ENCODE data around the gene GAS7.

GAS7 gene

DNA sequence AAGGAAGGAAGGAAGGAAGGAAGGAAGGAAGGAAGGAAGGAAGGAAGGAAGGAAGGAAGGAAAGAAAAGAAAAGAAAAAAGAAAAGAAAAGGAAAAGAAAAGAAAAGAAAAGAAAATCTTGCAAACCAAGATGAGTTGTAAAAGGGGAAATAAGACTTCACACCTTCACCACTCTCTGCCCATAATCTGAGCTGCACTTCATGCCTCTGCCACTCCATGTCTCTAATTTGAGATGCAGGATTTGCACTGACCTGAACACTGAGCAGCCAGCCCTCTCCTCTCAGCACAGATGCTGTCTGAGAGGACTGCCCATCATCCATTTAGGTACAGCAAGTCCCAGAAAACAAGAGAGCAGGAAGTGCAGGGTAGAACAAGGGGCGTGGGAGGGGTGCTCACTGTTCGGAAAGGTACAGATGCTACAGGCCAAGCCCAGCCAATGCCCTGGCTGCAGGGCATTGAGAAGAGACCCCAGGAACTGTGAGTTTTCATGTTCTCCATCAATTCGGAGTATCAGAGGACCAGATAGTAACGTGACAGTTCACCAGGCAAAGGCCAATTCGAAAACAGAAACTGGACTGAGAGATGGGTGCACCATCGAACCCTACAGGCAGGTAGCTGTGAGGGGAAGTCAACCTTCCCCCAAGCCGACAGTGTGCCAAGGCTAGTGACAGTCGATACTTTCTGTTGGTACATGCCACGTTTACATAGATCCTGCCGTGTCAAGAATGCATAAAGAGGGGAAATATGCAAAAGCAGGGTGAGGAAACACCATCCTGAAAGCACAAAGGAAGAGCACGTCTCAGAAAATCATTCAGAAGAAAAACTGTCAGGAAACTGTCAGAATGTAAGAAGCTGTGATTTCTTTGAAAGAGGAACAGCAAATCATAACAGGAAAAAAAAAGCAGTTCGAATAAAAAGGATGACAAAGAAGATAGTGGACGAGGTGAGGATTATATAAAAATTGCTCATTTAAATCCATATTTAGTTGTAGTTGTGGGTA, 151.3 kb downstream of the GAS7 start:
- no peak for DNase-seq (ENCODE audit: low spot score)

GRCh38 chr17:10045871-10046658, 152.3 kb downstream of the GAS7 start:
- DNase-seq (ENCODE audit: low spot score), result no peak

GRCh38 chr17:10042589-10043244, 155.7 kb downstream of the GAS7 start:
- no peak for DNase-seq (ENCODE audit: low spot score)

DNA sequence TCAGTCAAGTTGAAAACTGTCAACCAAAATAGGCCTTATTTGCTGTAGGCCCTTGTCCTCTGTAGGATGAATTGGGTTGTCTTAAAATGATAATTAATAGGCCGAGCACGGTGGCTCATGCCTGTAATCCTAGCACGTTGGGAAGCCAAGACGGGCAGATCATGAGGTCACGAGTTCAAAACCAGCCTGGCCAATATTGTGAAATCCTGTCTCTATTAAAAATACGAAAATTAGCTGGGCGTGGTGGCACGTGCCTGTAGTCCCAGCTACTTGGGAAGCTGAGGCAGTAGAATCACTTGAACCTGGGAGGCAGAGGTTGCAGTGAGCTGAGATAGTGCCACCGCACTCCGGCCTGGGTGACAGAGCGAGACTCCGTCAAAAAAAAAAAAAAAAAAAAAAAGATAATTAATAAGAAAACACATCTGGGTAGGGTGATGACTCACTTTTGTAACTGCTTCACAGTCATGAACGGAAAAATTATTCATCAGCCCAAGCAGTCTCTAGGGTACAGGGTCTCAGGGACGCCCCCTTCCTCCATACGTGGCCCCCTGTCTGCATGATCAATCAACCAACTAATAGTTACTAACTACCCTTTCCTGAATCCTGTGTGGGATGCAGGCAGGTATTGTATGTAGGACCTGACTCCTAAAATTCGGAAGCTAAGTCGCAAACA, 156.4 kb downstream of the GAS7 start:
- DNase-seq (ENCODE audit: low spot score), result no peak

GRCh38 chr17:10041287-10041612, 157.2 kb downstream of the GAS7 start:
- DNase-seq (ENCODE audit: low spot score), result no peak

- no peak for DNase-seq (ENCODE audit: low spot score)
Observed at GRCh38 chr17:10036511-10037061, 161.8 kb downstream of the GAS7 start.

DNA sequence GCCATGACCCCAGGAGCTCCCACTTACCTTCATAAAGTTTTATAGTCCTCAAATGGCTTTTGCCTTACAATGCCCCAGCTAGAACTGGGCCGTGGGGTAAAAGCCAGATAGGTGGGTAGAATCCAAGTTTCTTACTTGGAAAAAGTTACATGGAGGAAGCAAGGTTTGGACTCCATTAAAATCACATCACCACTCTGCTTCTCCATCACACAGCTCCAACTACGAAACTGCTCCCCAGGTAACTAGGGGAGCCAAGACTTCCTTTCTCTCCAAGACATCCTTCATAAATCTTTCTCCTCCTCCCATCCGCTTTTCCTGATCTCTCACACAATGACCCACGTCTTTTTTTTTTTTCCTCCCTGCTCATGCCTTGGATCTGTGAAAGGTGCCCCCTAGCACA, 162.5 kb downstream of the GAS7 start:
- no peak for DNase-seq (ENCODE audit: low spot score)

DNA sequence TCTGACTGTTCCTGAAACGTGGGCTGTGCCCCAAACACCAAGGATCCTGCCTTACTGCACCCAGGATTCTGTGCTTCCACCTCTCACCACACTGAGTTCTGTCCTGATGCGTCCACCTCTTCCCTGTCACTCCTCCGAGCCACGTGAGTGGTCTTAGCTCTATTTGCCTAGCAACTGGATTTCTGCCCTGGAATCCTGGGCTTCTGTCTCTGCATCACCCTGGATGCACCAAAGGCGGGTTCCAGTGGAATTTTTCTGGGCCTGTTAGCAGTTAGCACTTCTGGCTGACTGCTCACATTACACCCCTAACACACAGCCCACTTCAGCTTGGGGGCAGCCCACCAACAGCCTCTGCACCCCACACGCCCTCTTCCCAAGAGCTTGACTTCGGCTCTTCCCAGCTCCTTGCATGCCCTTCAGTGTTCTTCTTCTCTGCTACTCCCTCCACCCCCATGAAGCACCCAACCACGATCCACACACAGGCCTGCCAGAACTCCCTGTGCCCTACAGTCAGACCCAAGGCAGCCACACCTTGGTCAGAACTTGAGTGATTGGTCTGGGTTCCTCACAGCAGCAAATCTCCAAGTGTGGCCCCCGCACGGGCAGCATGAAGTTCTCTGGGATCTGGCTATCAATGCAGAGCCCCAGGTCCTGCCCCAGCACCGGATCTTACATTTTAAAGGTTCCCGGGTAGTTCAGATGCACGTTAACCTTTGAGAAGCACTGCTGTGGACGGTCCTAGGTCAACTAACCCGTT, 163.5 kb downstream of the GAS7 start:
- no peak for DNase-seq (ENCODE audit: low spot score)

DNA sequence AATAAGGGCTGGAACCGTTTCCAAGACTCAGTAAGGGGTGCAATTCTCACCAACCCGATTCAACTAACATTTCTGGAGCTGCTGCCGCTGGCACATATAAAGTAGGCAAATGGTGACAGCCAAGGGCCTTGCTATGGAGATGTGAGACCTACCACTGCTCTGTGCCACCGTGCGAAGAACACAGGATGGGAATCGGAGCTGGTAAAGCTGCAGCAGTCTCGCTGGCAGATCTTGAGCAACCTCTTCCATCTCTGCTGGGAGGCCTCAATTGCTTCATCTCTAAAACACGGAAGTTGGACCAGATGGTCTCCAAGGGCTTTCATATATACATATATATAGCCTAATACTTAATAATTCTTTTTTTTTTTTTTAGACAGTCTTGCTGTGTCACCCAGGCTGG, 164.4 kb downstream of the GAS7 start:
- DNase-seq (ENCODE audit: low spot score), result no peak

- no peak for DNase-seq (ENCODE audit: low spot score)
Observed at GRCh38 chr17:10033449-10033848, 165.0 kb downstream of the GAS7 start.

DNA sequence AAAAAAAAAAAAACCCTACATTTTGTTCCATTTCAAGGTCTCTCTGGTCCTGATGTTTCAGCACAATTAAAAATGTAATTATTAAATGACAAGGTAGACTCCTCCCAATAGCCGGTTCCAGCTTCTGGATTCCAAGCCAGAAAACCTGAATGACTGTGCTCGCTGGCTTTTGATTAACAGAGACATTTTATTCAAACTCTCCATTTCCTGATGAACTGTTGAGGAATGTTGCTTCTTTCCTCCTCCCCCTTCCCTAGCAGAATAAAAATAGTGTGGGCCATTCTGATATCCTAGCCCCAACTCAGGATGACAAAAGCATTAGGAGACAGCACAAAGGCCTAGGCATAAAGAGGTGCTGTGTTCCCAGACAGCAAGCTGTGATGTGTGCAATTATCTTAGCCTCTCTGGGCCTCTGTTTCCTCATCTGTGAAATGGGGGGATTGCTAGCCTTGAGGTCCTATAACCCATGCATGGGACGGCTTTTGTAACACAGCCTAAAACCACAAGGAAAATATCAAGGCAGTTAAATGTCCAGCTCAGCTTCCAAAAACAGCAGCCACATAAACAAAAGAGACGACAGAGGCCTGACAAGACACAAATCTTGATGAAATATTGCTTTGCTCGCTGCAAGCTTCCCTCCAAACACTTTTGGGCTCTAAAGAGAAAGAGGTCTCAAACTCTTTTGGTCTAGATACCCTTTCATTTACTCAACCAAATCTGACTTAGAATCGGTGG, 166.1 kb downstream of the GAS7 start:
- no peak for DNase-seq (ENCODE audit: low spot score)

DNA sequence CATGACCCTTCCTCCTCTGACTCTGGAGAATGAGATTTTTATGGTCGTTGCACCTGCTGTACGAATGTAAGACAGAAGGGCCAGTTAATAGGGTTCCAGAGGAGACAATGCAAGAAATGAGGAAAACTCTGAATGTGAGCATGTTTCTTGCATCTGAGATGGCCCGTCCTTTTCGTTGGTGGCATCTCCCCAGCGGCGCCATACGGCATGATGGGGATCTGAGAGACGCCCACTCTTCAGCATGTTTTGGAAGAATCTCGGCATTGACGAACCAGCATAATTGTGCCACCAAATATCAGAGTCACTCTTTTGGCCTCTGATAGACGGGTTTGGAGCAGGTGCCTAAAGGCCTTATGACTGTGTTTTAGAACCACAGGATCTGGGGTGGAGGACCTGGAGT, 166.8 kb downstream of the GAS7 start:
- DNase-seq (ENCODE audit: low spot score), result no peak

DNA sequence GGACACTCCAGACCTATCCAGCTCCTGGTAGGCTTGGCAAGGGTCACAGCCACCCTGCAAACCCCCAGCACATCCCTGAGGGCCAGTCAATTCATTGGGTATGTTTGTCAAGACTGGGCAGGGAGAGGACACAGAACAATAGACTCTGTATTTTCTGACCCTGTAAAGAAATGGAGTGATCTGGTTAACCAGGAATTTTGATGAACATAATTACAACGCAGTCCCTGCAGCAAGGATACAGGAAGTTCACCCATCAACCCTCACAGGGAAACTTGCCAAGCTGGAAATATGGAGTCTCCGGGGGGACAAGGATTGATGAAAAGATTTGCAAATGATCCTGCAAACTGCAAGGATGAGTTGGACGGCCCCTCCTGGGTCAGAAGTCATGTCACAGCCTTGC, 167.3 kb downstream of the GAS7 start:
- no peak for DNase-seq (ENCODE audit: low spot score)

DNA sequence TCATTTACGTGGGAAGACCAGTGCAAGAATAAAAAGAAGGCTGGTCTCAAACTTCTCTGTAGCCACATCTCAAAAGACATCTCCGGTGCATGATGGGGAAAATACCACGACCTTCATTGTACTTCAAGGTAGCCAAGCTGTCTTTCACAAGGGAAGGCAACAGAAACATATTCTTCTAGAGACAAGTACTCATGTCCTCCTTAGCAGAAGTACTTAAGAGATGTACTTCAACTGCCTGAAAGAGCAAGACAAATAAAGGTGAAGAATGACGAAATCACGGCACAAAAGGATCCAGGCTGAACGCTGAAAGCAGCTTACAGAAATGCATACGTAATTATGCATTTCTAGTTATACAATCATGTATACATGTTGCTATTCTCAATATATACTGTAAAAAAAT, 169.3 kb downstream of the GAS7 start:
- DNase-seq (ENCODE audit: low spot score), result no peak

DNA sequence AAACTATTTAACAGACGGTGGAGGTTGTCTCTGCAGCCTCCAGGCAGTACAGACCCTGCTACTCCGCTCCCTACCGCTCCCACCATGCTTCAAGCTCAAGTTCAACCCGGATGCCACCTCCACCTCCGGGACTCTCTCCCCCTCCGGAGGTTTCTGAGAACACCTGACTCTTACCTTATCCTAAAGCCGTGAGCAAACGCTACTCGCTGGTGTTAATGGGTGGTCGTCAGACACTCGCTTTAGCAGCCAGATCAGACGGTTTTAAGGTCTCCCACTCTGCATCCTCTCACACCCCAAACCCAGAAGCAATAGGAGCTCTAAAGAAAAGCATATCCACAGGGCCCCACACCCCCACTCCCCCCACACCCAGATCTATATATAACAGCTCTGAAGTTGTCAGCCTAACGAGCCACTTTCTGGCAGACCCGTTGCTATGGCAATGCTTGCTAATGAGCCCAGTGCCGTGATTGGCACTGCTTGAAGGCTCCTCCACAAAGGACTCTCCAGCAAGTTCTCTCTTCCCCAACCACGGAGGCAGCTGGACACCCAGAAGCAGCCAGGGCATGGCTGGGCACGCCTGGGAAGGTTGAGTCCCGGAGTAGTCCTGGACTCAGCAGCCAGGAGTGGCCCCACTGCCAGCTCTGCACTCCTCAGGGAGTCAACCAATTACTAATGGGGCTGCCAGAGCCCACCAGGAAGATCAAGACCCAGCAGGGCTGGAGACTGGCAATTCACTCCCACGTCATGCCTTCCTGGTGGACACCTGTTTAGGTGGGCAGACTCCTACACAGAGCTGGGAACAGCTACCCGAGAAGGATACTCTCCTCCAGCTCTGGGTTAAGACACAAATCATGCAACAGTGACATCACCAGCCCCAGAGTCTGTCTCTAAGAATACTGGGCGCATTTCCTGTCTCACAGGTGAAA, 172.2 kb downstream of the GAS7 start:
- DNase-seq (ENCODE audit: low spot score), result no peak

DNA sequence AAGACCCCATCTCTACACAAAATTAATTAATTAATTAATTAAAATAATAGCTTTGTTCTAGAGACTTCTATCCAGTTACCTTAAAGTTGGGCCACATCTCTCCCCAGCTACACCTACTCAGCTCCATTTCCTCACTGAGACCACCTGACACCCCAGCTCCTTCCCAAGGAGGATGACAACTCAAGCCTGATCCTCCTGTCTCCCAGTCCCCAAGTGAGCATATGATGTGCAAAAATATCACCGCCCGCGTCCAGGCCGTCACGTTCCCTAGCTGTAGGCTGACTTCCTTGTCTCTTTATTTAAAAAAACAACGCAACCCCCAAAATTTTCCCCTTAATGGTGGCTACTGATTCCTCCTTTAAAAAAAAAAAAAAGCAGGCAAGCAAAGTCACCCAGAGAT, 173.2 kb downstream of the GAS7 start:
- DNase-seq (ENCODE audit: low spot score), result no peak

DNA sequence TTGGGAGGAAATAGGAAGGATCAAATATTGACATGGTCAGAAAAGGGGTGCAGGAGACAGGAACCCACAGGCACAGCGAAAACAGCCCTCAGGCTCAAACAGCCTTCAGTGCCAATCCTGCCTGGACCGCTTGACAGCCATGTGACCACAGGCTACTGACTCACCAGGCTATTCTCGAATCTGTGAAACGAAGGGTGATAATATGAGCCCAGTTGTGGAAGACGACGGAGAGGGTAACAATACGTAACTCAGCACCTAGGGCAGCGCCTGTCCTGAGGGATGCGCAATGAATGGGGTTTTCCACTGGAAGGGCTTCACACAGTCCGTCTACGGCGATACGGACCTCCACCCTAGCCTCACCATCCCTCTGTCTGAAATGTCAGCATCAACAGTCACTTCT, 176.0 kb downstream of the GAS7 start:
- no peak for DNase-seq (ENCODE audit: low spot score)

DNA sequence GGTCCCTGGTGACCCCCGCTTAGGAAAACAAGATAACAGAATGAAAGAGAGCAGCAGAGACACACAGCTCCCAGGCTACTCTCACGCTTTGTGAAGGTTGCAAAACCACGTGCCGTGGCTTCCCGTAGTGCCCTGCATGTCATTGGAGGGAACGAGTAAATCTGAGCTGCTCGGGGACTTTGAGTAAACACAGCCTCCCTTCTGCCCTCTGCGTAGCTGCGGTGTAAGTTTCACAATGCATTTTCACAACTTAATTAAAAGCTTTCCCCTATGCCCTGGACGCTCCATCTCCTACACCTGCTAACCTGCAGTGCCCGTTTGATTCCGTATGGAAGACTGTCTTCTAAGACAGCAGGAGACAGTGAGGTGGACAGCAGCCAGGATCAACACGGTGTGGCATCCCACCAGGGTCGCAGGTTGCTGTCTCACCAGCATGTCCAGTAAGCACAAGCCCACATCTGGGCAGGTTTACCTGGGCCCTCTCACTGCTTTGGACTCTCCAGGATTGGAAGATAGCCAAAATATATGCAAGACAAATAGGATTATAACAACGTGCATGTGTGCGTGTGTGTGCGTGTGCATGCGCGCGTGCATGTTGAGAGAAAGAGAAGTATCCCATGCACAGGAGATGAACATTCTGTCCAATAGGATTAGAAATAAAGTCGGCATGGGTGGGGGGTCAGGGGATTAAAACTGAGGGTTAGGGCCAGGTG, 177.0 kb downstream of the GAS7 start:
- DNase-seq (ENCODE audit: low spot score), result no peak
